ENCODE results near the gene WNT7B. TPM values are rescaled to one million over a fixed set of nuclear protein-coding genes. Genes with fewer than 3 reads are reported as not detected.

WNT7B gene
- total and polyA plus RNA-seq, 2 of the 8 experiments (the other 6 are each of a cell fraction or from before 2014, with no cell fraction given), result 0.14 to 0.24 TPM

- no peaks in the 10 kb centered on the region for H3K79me2 ChIP-seq (ENCODE audit: control insufficient read depth in 1 of 2, insufficient read depth in 2 of 2, low read length in 2 of 2)
- H3K79me1 ChIP-seq (ENCODE audit: low read depth, low read length), result no peaks in the 10 kb centered on the region
- H4K20me1 ChIP-seq (replicated peaks in 1 of 2; ENCODE audit: control insufficient read depth in 1 of 2, insufficient read depth in 2 of 2, low read length in 2 of 2), result peaks cover 0 to 10% of the 10 kb centered on the region in 2 experiments
- H3K23me2 ChIP-seq (ENCODE audit: low read depth, low read length), result peaks cover 11% of the 10 kb centered on the region; the same call in 1 of the 2 replicates
- H3K36me3 ChIP-seq (ENCODE audit: control insufficient read depth in 2 of 4, insufficient read depth in 4 of 4, low read length in 3 of 4), result no peaks in the 10 kb centered on the region
- no peak for DNase-seq (ENCODE audit: low read depth in 1 of 2, low spot score in 2 of 2)
- no peak overlapping the region for H2BK20ac ChIP-seq (ENCODE audit: low read length)
- no peak overlapping the region for H2BK5ac ChIP-seq (ENCODE audit: low read depth, low read length)
- no peaks in the 10 kb centered on the region; a peak in 2 of 7 replicates for H3K27me3 ChIP-seq (replicated peaks in 1 of 4; ENCODE audit: control insufficient read depth in 3 of 4, extremely low read depth in 1 of 4, insufficient read depth in 3 of 4, low read length in 3 of 4)
- H3K9ac ChIP-seq (replicated peaks in 1 of 4; ENCODE audit: extremely low read depth in 1 of 4, low read depth in 3 of 4, low read length in 3 of 4), result no peak overlapping the region
- H3K14ac ChIP-seq (ENCODE audit: insufficient read length), result no peak overlapping the region
- H2AFZ ChIP-seq (ENCODE audit: low read length), result 0 out of 2 replicates have a peak overlapping the region, but pooled peaks have one; percentile 38
- WGBS, 2 experiments (ENCODE audit: extremely low coverage in 1 of 2, insufficient coverage in 1 of 2, insufficient read length in 1 of 2, insufficient replicate concordance in 2 of 2, low coverage in 1 of 2, low lambda C conversion rate in 2 of 2, missing lambda C conversion rate in 1 of 2), result 76% methylated on average over 7 of the region's 16 CpGs; no CpG with 5 or more reads in 1 of the 2 experiments
- peak overlapping the region; percentile 47 for H4K91ac ChIP-seq (replicated peaks; ENCODE audit: insufficient read length, low read length)
- CTCF ChIA-PET (ENCODE audit: partially characterized antibody), result interaction anchor here (1.0 to 6.7 kb wide), 14 partner anchors 9 to 331 kb away, joined by 3 to 111 read pairs (median 4); no protein-coding TSS in a partner anchor
- TF ChIP-seq NRF1 (IDR thresholded peaks at IDR 0.05; ENCODE audit: low read depth, low read length) (no peak), HDAC2 (IDR thresholded peaks at IDR 0.05; ENCODE audit: borderline replicate concordance in 1 of 2, low read depth in 2 of 2, low read length in 2 of 2) (0 out of 4 replicates have a peak, but pooled peaks of 1 of the 2 experiments have one; percentile 52), CBX5 (IDR thresholded peaks at IDR 0.05; ENCODE audit: low read depth, low read length) (no peak), KDM1A (IDR thresholded peaks at IDR 0.05; ENCODE audit: borderline replicate concordance, low read length) (peak; percentile 92; the same call in 1 of the 2 replicates)
- POLR2A ChIA-PET (ENCODE audit: partially characterized antibody), result interaction anchor here (1.5 kb wide), 1 partner anchor 16 kb away, joined by 4 read pairs; no protein-coding TSS in a partner anchor
- H3K4me3 ChIP-seq (ENCODE audit: extremely low read depth in 1 of 4, insufficient read depth in 2 of 4, low read depth in 3 of 4, low read length in 4 of 4), result no peak overlapping the region
- no peak overlapping the region for H3K56ac ChIP-seq (replicated peaks; ENCODE audit: insufficient read length, low read depth, low read length)
- no peaks in the 10 kb centered on the region for H3K9me3 ChIP-seq (ENCODE audit: insufficient read depth in 2 of 2, low read depth in 1 of 2, low read length in 1 of 2)
- FAIRE-seq, result no peak
- no peak overlapping the region for H3K4ac ChIP-seq (replicated peaks; ENCODE audit: insufficient read length, low read depth, low read length)
- no peak overlapping the region for H3K18ac ChIP-seq (ENCODE audit: extremely low read depth, low read length)
- peaks cover 0 to 3% (median 0%) of the 10 kb centered on the region in 4 experiments; a peak in 3 of 7 replicates for H3K4me1 ChIP-seq (replicated peaks in 1 of 4; ENCODE audit: control insufficient read depth in 3 of 4, insufficient read depth in 4 of 4, low read length in 3 of 4)
- H3K23ac ChIP-seq (ENCODE audit: insufficient read length), result no peak overlapping the region
- H3K4me2 ChIP-seq (ENCODE audit: insufficient read depth in 1 of 2, low read depth in 2 of 2, low read length in 2 of 2), result no peak overlapping the region
- no peak overlapping the region for H4K5ac ChIP-seq (ENCODE audit: insufficient read length, low read depth, low read length)
- no peak overlapping the region for H2BK15ac ChIP-seq (ENCODE audit: low read length)
- H2BK12ac ChIP-seq (ENCODE audit: low read depth, low read length), result 0 out of 2 replicates have a peak overlapping the region, but pooled peaks have one; percentile 50
- no peak overlapping the region for H2BK120ac ChIP-seq (replicated peaks; ENCODE audit: low read depth, low read length)
- no peak overlapping the region for H2AK5ac ChIP-seq (ENCODE audit: low read depth, low read length)
- no peak overlapping the region for H3K27ac ChIP-seq (ENCODE audit: low read depth, low read length)
- no peak overlapping the region; the same call in 1 of the 2 replicates for H4K8ac ChIP-seq (ENCODE audit: extremely low read depth, insufficient read depth, low read length)
Observed at GRCh38 chr22:45997077-45997776, 20.3 kb upstream of the WNT7B start.
